Measurements from ENCODE around the gene KIAA1671. TPM values are rescaled to one million over a fixed set of nuclear protein-coding genes. Genes with fewer than 3 reads are reported as not detected.

Gene KIAA1671
- polyA plus RNA-seq, 1 donor from 2014 or later = 3.0 TPM

DNA sequence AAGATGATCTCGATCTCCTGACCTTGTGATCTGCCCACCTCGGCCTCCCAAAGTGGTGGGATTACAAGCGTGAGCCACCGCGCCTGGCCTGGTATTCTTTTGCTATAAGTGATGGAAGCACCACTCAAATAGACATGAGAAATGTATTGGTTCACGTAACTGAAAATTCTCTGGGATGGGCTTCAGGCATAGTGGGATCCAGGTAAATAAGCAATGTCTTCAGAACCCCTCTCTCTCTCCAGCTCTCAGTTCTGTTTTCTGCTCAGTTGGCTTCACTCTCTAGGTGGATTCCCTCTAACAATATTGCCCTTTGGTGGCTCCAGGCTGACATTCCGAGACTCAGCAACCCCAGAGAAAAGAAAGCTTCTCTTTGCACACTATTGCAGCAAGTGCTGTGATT is 5.1 kb upstream of the KIAA1671 start:
- no peak overlapping the region for H3K9ac ChIP-seq (ENCODE audit: low read length)

DNA sequence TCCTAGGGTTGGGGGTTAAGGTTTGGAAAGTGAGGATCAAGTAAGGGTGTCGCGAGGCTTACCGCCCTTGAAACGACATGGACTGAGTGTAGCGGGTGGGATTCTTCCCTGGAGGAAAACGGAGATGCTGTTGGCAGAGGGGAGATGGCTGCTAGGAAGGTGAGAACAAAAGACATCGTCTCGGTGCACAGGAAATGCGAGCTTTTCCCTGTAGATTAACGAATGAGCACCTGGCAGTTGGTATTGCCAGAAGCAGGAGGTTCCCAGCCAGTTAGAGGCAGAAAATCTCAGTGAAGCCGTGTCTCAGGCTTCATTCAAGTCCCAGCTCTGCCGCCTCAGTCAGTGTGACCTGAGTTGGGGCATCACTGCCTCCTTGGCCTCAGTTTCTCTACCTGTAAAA is 4.6 kb upstream of the KIAA1671 start:
- no peaks in the 10 kb centered on the region for H3K9me3 ChIP-seq (ENCODE audit: low read length)
- no peak overlapping the region for H3K4me2 ChIP-seq (ENCODE audit: low read length)
- H2AFZ ChIP-seq (ENCODE audit: low read depth, low read length) = no peak overlapping the region
- TF ChIP-seq EP300 (conservative IDR thresholded peaks at IDR 0.05; ENCODE audit: poor library complexity, severe bottlenecking) (no peak), POLR2AphosphoS5 (IDR thresholded peaks at IDR 0.05) (no peak), EZH2 (IDR thresholded peaks at IDR 0.05; ENCODE audit: borderline replicate concordance, insufficient read depth, low read length, poor library complexity, severe bottlenecking) (no peak), RAD21 (conservative IDR thresholded peaks at IDR 0.05) (no peak), SMC3 (conservative IDR thresholded peaks at IDR 0.05; ENCODE audit: poor library complexity) (no peak), MXI1 (conservative IDR thresholded peaks at IDR 0.05; ENCODE audit: poor library complexity, severe bottlenecking) (no peak)
- TF ChIP-seq, protein P1, sequence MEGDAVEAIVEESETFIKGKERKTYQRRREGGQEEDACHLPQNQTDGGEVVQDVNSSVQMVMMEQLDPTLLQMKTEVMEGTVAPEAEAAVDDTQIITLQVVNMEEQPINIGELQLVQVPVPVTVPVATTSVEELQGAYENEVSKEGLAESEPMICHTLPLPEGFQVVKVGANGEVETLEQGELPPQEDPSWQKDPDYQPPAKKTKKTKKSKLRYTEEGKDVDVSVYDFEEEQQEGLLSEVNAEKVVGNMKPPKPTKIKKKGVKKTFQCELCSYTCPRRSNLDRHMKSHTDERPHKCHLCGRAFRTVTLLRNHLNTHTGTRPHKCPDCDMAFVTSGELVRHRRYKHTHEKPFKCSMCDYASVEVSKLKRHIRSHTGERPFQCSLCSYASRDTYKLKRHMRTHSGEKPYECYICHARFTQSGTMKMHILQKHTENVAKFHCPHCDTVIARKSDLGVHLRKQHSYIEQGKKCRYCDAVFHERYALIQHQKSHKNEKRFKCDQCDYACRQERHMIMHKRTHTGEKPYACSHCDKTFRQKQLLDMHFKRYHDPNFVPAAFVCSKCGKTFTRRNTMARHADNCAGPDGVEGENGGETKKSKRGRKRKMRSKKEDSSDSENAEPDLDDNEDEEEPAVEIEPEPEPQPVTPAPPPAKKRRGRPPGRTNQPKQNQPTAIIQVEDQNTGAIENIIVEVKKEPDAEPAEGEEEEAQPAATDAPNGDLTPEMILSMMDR (IDR thresholded peaks at IDR 0.05; ENCODE audit: poor library complexity, severe bottlenecking) = no peak
- TF ChIP-seq, protein P2, sequence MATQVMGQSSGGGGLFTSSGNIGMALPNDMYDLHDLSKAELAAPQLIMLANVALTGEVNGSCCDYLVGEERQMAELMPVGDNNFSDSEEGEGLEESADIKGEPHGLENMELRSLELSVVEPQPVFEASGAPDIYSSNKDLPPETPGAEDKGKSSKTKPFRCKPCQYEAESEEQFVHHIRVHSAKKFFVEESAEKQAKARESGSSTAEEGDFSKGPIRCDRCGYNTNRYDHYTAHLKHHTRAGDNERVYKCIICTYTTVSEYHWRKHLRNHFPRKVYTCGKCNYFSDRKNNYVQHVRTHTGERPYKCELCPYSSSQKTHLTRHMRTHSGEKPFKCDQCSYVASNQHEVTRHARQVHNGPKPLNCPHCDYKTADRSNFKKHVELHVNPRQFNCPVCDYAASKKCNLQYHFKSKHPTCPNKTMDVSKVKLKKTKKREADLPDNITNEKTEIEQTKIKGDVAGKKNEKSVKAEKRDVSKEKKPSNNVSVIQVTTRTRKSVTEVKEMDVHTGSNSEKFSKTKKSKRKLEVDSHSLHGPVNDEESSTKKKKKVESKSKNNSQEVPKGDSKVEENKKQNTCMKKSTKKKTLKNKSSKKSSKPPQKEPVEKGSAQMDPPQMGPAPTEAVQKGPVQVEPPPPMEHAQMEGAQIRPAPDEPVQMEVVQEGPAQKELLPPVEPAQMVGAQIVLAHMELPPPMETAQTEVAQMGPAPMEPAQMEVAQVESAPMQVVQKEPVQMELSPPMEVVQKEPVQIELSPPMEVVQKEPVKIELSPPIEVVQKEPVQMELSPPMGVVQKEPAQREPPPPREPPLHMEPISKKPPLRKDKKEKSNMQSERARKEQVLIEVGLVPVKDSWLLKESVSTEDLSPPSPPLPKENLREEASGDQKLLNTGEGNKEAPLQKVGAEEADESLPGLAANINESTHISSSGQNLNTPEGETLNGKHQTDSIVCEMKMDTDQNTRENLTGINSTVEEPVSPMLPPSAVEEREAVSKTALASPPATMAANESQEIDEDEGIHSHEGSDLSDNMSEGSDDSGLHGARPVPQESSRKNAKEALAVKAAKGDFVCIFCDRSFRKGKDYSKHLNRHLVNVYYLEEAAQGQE (IDR thresholded peaks at IDR 0.05; ENCODE audit: borderline replicate concordance) = no peak
- no peaks in the 10 kb centered on the region for H3K36me3 ChIP-seq (ENCODE audit: insufficient read depth, low read length)
- H3K4me3 ChIP-seq (ENCODE audit: low read length) = no peak overlapping the region
- H3K27ac ChIP-seq (ENCODE audit: low read length) = no peak overlapping the region
- H3F3A ChIP-seq (ENCODE audit: insufficient read depth, low read length, poor library complexity, severe bottlenecking) = no peaks in the 10 kb centered on the region
- H4K20me1 ChIP-seq (ENCODE audit: insufficient read depth) = no peaks in the 10 kb centered on the region
- peaks cover 2% of the 10 kb centered on the region for H3K27me3 ChIP-seq (ENCODE audit: insufficient read depth, low read depth, low read length)
- H3K79me2 ChIP-seq (replicated peaks; ENCODE audit: insufficient read depth, low read length) = no peaks in the 10 kb centered on the region
- H3K9ac ChIP-seq (ENCODE audit: low read length) = no peak overlapping the region
- H3K9me2 ChIP-seq (ENCODE audit: insufficient read depth, low read length) = no peaks in the 10 kb centered on the region

More for the DNA sequence above, 5.1 kb upstream of the KIAA1671 start:
- Histone ChIP-seq H3K4me3 (ENCODE audit: low read length) (no peak overlapping the region), H4K20me1 (ENCODE audit: insufficient read depth) (no peaks in the 10 kb centered on the region), H3K36me3 (ENCODE audit: insufficient read depth, low read length) (no peaks in the 10 kb centered on the region), H3K27ac (ENCODE audit: low read length) (no peak overlapping the region), H3K79me2 (replicated peaks; ENCODE audit: insufficient read depth, low read length) (no peaks in the 10 kb centered on the region), H3K4me2 (ENCODE audit: low read length) (no peak overlapping the region), H2AFZ (ENCODE audit: low read depth, low read length) (no peak overlapping the region), H3F3A (ENCODE audit: insufficient read depth, low read length, poor library complexity, severe bottlenecking) (no peaks in the 10 kb centered on the region), H3K27me3 (ENCODE audit: insufficient read depth, low read depth, low read length) (no peaks in the 10 kb centered on the region), H3K9me3 (ENCODE audit: low read length) (no peaks in the 10 kb centered on the region), H3K9me2 (ENCODE audit: insufficient read depth, low read length) (no peaks in the 10 kb centered on the region)
- TF ChIP-seq, protein P1 (IDR thresholded peaks at IDR 0.05; ENCODE audit: poor library complexity, severe bottlenecking) = no peak
- no peak for TF ChIP-seq TAF1 (IDR thresholded peaks at IDR 0.05; ENCODE audit: low read depth)
- TF ChIP-seq MXI1 (conservative IDR thresholded peaks at IDR 0.05; ENCODE audit: poor library complexity, severe bottlenecking) = no peak
- no peak for TF ChIP-seq EZH2 (IDR thresholded peaks at IDR 0.05; ENCODE audit: borderline replicate concordance, insufficient read depth, low read length, poor library complexity, severe bottlenecking)
- TF ChIP-seq RAD21 (conservative IDR thresholded peaks at IDR 0.05) = no peak
- TF ChIP-seq, protein P2 (IDR thresholded peaks at IDR 0.05; ENCODE audit: borderline replicate concordance) = no peak
- TF ChIP-seq EP300 (conservative IDR thresholded peaks at IDR 0.05; ENCODE audit: poor library complexity, severe bottlenecking) = no peak
- no peak for TF ChIP-seq POLR2AphosphoS5 (IDR thresholded peaks at IDR 0.05)
- no peak for TF ChIP-seq SMC3 (conservative IDR thresholded peaks at IDR 0.05; ENCODE audit: poor library complexity)
